Measurements from ENCODE around the gene TBC1D4. TPM values are rescaled to one million over a fixed set of nuclear protein-coding genes. Genes with fewer than 3 reads are reported as not detected.

TBC1D4 gene
- total RNA-seq, 1 experiment from 2014 or later: 15.1 TPM

GRCh38 chr13:75417012-75417384 lies 65.0 kb downstream of the TBC1D4 start:
- intact Hi-C loops (cut with micrococcal nuclease): loop anchor here (2.0 to 5.0 kb wide), 2 partner anchors 50 to 66 kb away; partner anchors contain the start of gene TBC1D4
- H3K4me3 ChIP-seq (ENCODE audit: low read length): peak overlapping the region; percentile 16; the same call in 1 of the 2 replicates
- H3K27ac ChIP-seq (ENCODE audit: low read length): peak overlapping the region; percentile 74
- ChIA-PET POLR2A (ENCODE audit: unreplicated experiment) (no interaction called here), CTCF (no interaction called here)
- peak overlapping the region; percentile 22; the same call in 1 of the 2 replicates for H3K9ac ChIP-seq (ENCODE audit: low read length)
- H4K20me1 ChIP-seq (ENCODE audit: low read length): 0 out of 2 replicates have a peak, but pooled peaks cover 3% of the 10 kb centered on the region
- ATAC-seq (no peak; the same call in 1 of the 2 replicates), DNase-seq (peak; percentile 23)
- no peak overlapping the region for H2AFZ ChIP-seq (ENCODE audit: low read length)
- peak overlapping the region; percentile 69 for H3K4me2 ChIP-seq (ENCODE audit: low read length)
- H3K4me1 ChIP-seq (ENCODE audit: insufficient read depth, low read length): peaks cover 57% of the 10 kb centered on the region
- H3K9me2 ChIP-seq (replicated peaks; ENCODE audit: low read length): no peaks in the 10 kb centered on the region
- H3K36me3 ChIP-seq (ENCODE audit: low read depth, low read length): no peaks in the 10 kb centered on the region
- TF ChIP-seq EZH2 (IDR thresholded peaks at IDR 0.05; ENCODE audit: low read length, unreplicated experiment): no peak
- no peak for TF ChIP-seq CTCF (conservative IDR thresholded peaks at IDR 0.05; ENCODE audit: low read depth, low read length)
- no peak for TF ChIP-seq EZH2phosphoT487 (IDR thresholded peaks at IDR 0.05; ENCODE audit: borderline replicate concordance, low read length)
- H3K27me3 ChIP-seq (ENCODE audit: low read length): no peaks in the 10 kb centered on the region
- BruUV-seq (replicated peaks): no TSS peak
- H3K9me3 ChIP-seq (ENCODE audit: low read length): no peaks in the 10 kb centered on the region
- H3F3A ChIP-seq (ENCODE audit: low read length, unreplicated experiment): peaks cover 2% of the 10 kb centered on the region
- peaks cover 31% of the 10 kb centered on the region for H3K79me2 ChIP-seq (ENCODE audit: low read length)

- BruUV-seq (replicated peaks): no TSS peak
- Histone ChIP-seq H3F3A (ENCODE audit: low read length, unreplicated experiment) (peaks cover 2% of the 10 kb centered on the region), H3K4me2 (ENCODE audit: low read length) (peak overlapping the region; percentile 69), H2AFZ (ENCODE audit: low read length) (no peak overlapping the region), H4K20me1 (ENCODE audit: low read length) (0 out of 2 replicates have a peak, but pooled peaks cover 3% of the 10 kb centered on the region), H3K27ac (ENCODE audit: low read length) (peak overlapping the region; percentile 74), H3K79me2 (ENCODE audit: low read length) (peaks cover 31% of the 10 kb centered on the region), H3K4me1 (ENCODE audit: insufficient read depth, low read length) (peaks cover 58% of the 10 kb centered on the region), H3K4me3 (ENCODE audit: low read length) (no peak overlapping the region; the same call in 1 of the 2 replicates), H3K9me3 (ENCODE audit: low read length) (no peaks in the 10 kb centered on the region), H3K36me3 (ENCODE audit: low read depth, low read length) (no peaks in the 10 kb centered on the region), H3K9me2 (replicated peaks; ENCODE audit: low read length) (no peaks in the 10 kb centered on the region), H3K27me3 (ENCODE audit: low read length) (no peaks in the 10 kb centered on the region), H3K9ac (ENCODE audit: low read length) (no peak overlapping the region)
- DNase-seq (no peak), ATAC-seq (peak; percentile 12; the same call in 1 of the 2 replicates)
- ChIA-PET CTCF (no interaction called here), POLR2A (ENCODE audit: unreplicated experiment) (no interaction called here)
- TF ChIP-seq EZH2phosphoT487 (IDR thresholded peaks at IDR 0.05; ENCODE audit: borderline replicate concordance, low read length) (no peak), CTCF (conservative IDR thresholded peaks at IDR 0.05; ENCODE audit: low read depth, low read length) (no peak), EZH2 (IDR thresholded peaks at IDR 0.05; ENCODE audit: low read length, unreplicated experiment) (no peak)
- intact Hi-C loops (cut with micrococcal nuclease): loop anchor here (2.0 to 5.0 kb wide), 2 partner anchors 49 to 66 kb away; partner anchors contain the start of gene TBC1D4
Observed at GRCh38 chr13:75416327-75417011, 65.5 kb downstream of the TBC1D4 start.

- DNase-seq (peak; percentile 73), ATAC-seq (peak; percentile 30)
- ChIA-PET CTCF (interaction anchor here (0.6 kb wide), 1 partner anchor 47 kb away, joined by 4 read pairs; no protein-coding TSS in a partner anchor), POLR2A (ENCODE audit: unreplicated experiment) (interaction anchor here (0.6 kb wide), 1 partner anchor 26 kb away, joined by 3 read pairs; no protein-coding TSS in a partner anchor)
- peak overlapping the region; percentile 74 for H3K27ac ChIP-seq (ENCODE audit: low read length)
- TF ChIP-seq EZH2phosphoT487 (IDR thresholded peaks at IDR 0.05; ENCODE audit: borderline replicate concordance, low read length): no peak
- TF ChIP-seq CTCF (conservative IDR thresholded peaks at IDR 0.05; ENCODE audit: low read depth, low read length): no peak
- no peak for TF ChIP-seq EZH2 (IDR thresholded peaks at IDR 0.05; ENCODE audit: low read length, unreplicated experiment)
- H3K9me3 ChIP-seq (ENCODE audit: low read length): no peaks in the 10 kb centered on the region
- H3K9me2 ChIP-seq (replicated peaks; ENCODE audit: low read length): no peaks in the 10 kb centered on the region
- H3K36me3 ChIP-seq (ENCODE audit: low read depth, low read length): no peaks in the 10 kb centered on the region
- BruUV-seq (replicated peaks): no TSS peak
- no peak overlapping the region for H3K9ac ChIP-seq (ENCODE audit: low read length)
- H3K4me1 ChIP-seq (ENCODE audit: insufficient read depth, low read length): peaks cover 58% of the 10 kb centered on the region
- peaks cover 31% of the 10 kb centered on the region for H3K79me2 ChIP-seq (ENCODE audit: low read length)
- H4K20me1 ChIP-seq (ENCODE audit: low read length): 0 out of 2 replicates have a peak, but pooled peaks cover 3% of the 10 kb centered on the region
- H2AFZ ChIP-seq (ENCODE audit: low read length): no peak overlapping the region
- H3K27me3 ChIP-seq (ENCODE audit: low read length): no peaks in the 10 kb centered on the region
- H3K4me2 ChIP-seq (ENCODE audit: low read length): peak overlapping the region; percentile 69
- no peak overlapping the region for H3K4me3 ChIP-seq (ENCODE audit: low read length)
- intact Hi-C loops (cut with micrococcal nuclease): loop anchor here (2.0 to 5.0 kb wide), 2 partner anchors 48 to 67 kb away; partner anchors contain the start of gene TBC1D4
- peaks cover 2% of the 10 kb centered on the region for H3F3A ChIP-seq (ENCODE audit: low read length, unreplicated experiment)
Observed at GRCh38 chr13:75415694-75416093, 66.3 kb downstream of the TBC1D4 start.
